Measurements from ENCODE around the gene ROCK1. TPM values are rescaled to one million over a fixed set of nuclear protein-coding genes. Genes with fewer than 3 reads are reported as not detected.

The ROCK1 gene
- total RNA-seq, 1 donor: 42.7 TPM

GRCh38 chr18:21056545-21056944 is 55.1 kb downstream of the ROCK1 start:
- peaks cover 23% of the 10 kb centered on the region for H3K4me1 ChIP-seq (ENCODE audit: insufficient read depth, low read length)
- H2AFZ ChIP-seq (ENCODE audit: low read length): no peak overlapping the region
- no peak overlapping the region for H3K4me2 ChIP-seq (ENCODE audit: insufficient read depth, low read length)
- H3K27me3 ChIP-seq (ENCODE audit: insufficient read depth, low read length): no peaks in the 10 kb centered on the region
- no peak overlapping the region for H3K4me3 ChIP-seq (ENCODE audit: insufficient read depth, low read length)
- no peak for TF ChIP-seq CTCF (IDR thresholded peaks at IDR 0.05; ENCODE audit: extremely low read depth, low read depth, low read length)
- peaks cover 35% of the 10 kb centered on the region for H4K20me1 ChIP-seq (ENCODE audit: insufficient read depth, low read length)
- no peaks in the 10 kb centered on the region for H3K36me3 ChIP-seq (ENCODE audit: insufficient read depth, low read length)
- DNase-seq (ENCODE audit: insufficient read length, low spot score, missing footprints): no peak
- H3K79me2 ChIP-seq (ENCODE audit: insufficient read depth, low read length): peaks cover 88% of the 10 kb centered on the region
- H3K9me3 ChIP-seq (ENCODE audit: low read depth, low read length): no peaks in the 10 kb centered on the region
- no peak overlapping the region for H3K27ac ChIP-seq (ENCODE audit: low read depth, low read length)

GRCh38 chr18:21054252-21054821 is 57.3 kb downstream of the ROCK1 start:
- peak overlapping the region; percentile 15 for H3K27ac ChIP-seq (ENCODE audit: low read depth, low read length)
- H3K4me1 ChIP-seq (ENCODE audit: insufficient read depth, low read length): peaks cover 26% of the 10 kb centered on the region

GRCh38 chr18:21053127-21053526 is 58.5 kb downstream of the ROCK1 start:
- Histone ChIP-seq H3K4me1 (ENCODE audit: insufficient read depth, low read length) (peaks cover 26% of the 10 kb centered on the region), H3K36me3 (ENCODE audit: insufficient read depth, low read length) (no peaks in the 10 kb centered on the region), H3K4me2 (ENCODE audit: insufficient read depth, low read length) (peak overlapping the region; percentile 27), H4K20me1 (ENCODE audit: insufficient read depth, low read length) (peaks cover 44% of the 10 kb centered on the region), H3K27me3 (ENCODE audit: insufficient read depth, low read length) (no peaks in the 10 kb centered on the region), H2AFZ (ENCODE audit: low read length) (no peak overlapping the region), H3K4me3 (ENCODE audit: insufficient read depth, low read length) (no peak overlapping the region), H3K27ac (ENCODE audit: low read depth, low read length) (peak overlapping the region; percentile 74), H3K79me2 (ENCODE audit: insufficient read depth, low read length) (peaks cover 84% of the 10 kb centered on the region), H3K9me3 (ENCODE audit: low read depth, low read length) (no peaks in the 10 kb centered on the region)
- DNase-seq (ENCODE audit: insufficient read length, low spot score, missing footprints): peak; percentile 75
- no peak for TF ChIP-seq CTCF (IDR thresholded peaks at IDR 0.05; ENCODE audit: extremely low read depth, low read depth, low read length)

More at GRCh38 chr18:21054252-21054821, 57.3 kb downstream of the ROCK1 start:
- no peak for TF ChIP-seq CTCF (IDR thresholded peaks at IDR 0.05; ENCODE audit: extremely low read depth, low read depth, low read length)
- Histone ChIP-seq H3K79me2 (ENCODE audit: insufficient read depth, low read length) (peaks cover 89% of the 10 kb centered on the region), H3K9me3 (ENCODE audit: low read depth, low read length) (no peaks in the 10 kb centered on the region), H3K36me3 (ENCODE audit: insufficient read depth, low read length) (no peaks in the 10 kb centered on the region), H3K4me3 (ENCODE audit: insufficient read depth, low read length) (no peak overlapping the region), H2AFZ (ENCODE audit: low read length) (no peak overlapping the region), H3K4me2 (ENCODE audit: insufficient read depth, low read length) (no peak overlapping the region), H3K27me3 (ENCODE audit: insufficient read depth, low read length) (no peaks in the 10 kb centered on the region), H4K20me1 (ENCODE audit: insufficient read depth, low read length) (peaks cover 47% of the 10 kb centered on the region)
- DNase-seq (ENCODE audit: insufficient read length, low spot score, missing footprints): no peak

GRCh38 chr18:21052385-21052784 is 59.2 kb downstream of the ROCK1 start:
- TF ChIP-seq CTCF (IDR thresholded peaks at IDR 0.05; ENCODE audit: extremely low read depth, low read depth, low read length): no peak
- no peaks in the 10 kb centered on the region for H3K9me3 ChIP-seq (ENCODE audit: low read depth, low read length)
- no peak for DNase-seq (ENCODE audit: insufficient read length, low spot score, missing footprints)
- H4K20me1 ChIP-seq (ENCODE audit: insufficient read depth, low read length): peaks cover 42% of the 10 kb centered on the region
- H3K4me2 ChIP-seq (ENCODE audit: insufficient read depth, low read length): no peak overlapping the region
- peak overlapping the region; percentile 74 for H3K27ac ChIP-seq (ENCODE audit: low read depth, low read length)
- no peaks in the 10 kb centered on the region for H3K36me3 ChIP-seq (ENCODE audit: insufficient read depth, low read length)
- H3K79me2 ChIP-seq (ENCODE audit: insufficient read depth, low read length): peaks cover 84% of the 10 kb centered on the region
- no peaks in the 10 kb centered on the region for H3K27me3 ChIP-seq (ENCODE audit: insufficient read depth, low read length)
- no peak overlapping the region for H2AFZ ChIP-seq (ENCODE audit: low read length)
- no peak overlapping the region for H3K4me3 ChIP-seq (ENCODE audit: insufficient read depth, low read length)
- H3K4me1 ChIP-seq (ENCODE audit: insufficient read depth, low read length): peaks cover 26% of the 10 kb centered on the region
